ENCODE measurements around the gene IDUA. TPM values are rescaled to one million over a fixed set of nuclear protein-coding genes. Genes with fewer than 3 reads are reported as not detected.

IDUA gene
- total and polyA plus RNA-seq, 4 donors, result 7.5 to 66.5 (median 21.6) TPM

- no peak for DNase-seq
- no peak for TF ChIP-seq CTCF (IDR thresholded peaks at IDR 0.05; ENCODE audit: control extremely low read depth, extremely low read depth)
- Histone ChIP-seq H3K4me3 (no peak overlapping the region), H3K4me1 (ENCODE audit: control insufficient read depth in 5 of 5, insufficient read depth in 5 of 5, low read length in 5 of 5) (peaks cover 0 to 18% (median 5%) of the 10 kb centered on the region in 5 donors), H3K9me3 (ENCODE audit: control insufficient read depth in 4 of 4, insufficient read depth in 3 of 4, low read length in 3 of 4) (peaks cover 0 to 13% (median 0%) of the 10 kb centered on the region in 4 donors), H3K9ac (ENCODE audit: insufficient read depth in 1 of 2, low read length in 2 of 2) (no peak overlapping the region), H3K27ac (ENCODE audit: low read depth in 1 of 2, low read length in 1 of 2) (no peak overlapping the region), H3K27me3 (ENCODE audit: control insufficient read depth in 3 of 3, insufficient read depth in 3 of 3, low read length in 2 of 3) (peaks cover 14 to 68% (median 39%) of the 10 kb centered on the region in 3 donors), H3K36me3 (ENCODE audit: control insufficient read depth in 4 of 4, insufficient read depth in 4 of 4, low read length in 4 of 4) (no peaks in the 10 kb centered on the region)
- no peak for ATAC-seq (ENCODE audit: insufficient read depth, low FRiP score)
- WGBS, 2 donors, result 85 to 95% methylated on average over 13 of the region's 13 CpGs
Observed at GRCh38 chr4:1004071-1004418, 17.2 kb downstream of the IDUA start.

GRCh38 chr4:1004557-1005485, 18.0 kb downstream of the IDUA start:
- no peaks in the 10 kb centered on the region for H3K36me3 ChIP-seq (ENCODE audit: control insufficient read depth in 4 of 4, insufficient read depth in 4 of 4, low read length in 4 of 4)
- TF ChIP-seq CTCF (IDR thresholded peaks at IDR 0.05; ENCODE audit: control extremely low read depth, extremely low read depth), result no peak
- 79 to 84% methylated on average over 25 of the region's 25 CpGs for WGBS, 2 donors
- peaks cover 14 to 64% (median 35%) of the 10 kb centered on the region in 3 donors for H3K27me3 ChIP-seq (ENCODE audit: control insufficient read depth in 3 of 3, insufficient read depth in 3 of 3, low read length in 2 of 3)
- no peak overlapping the region for H3K27ac ChIP-seq (ENCODE audit: low read depth in 1 of 2, low read length in 1 of 2)
- no peak overlapping the region for H3K9ac ChIP-seq (ENCODE audit: insufficient read depth in 1 of 2, low read length in 2 of 2)
- H3K4me3 ChIP-seq, result no peak overlapping the region
- peaks cover 0 to 13% (median 0%) of the 10 kb centered on the region in 4 donors for H3K9me3 ChIP-seq (ENCODE audit: control insufficient read depth in 4 of 4, insufficient read depth in 3 of 4, low read length in 3 of 4)
- ATAC-seq (ENCODE audit: insufficient read depth, low FRiP score) (no peak), DNase-seq (no peak)
- peaks cover 0 to 19% (median 7%) of the 10 kb centered on the region in 5 donors for H3K4me1 ChIP-seq (ENCODE audit: control insufficient read depth in 5 of 5, insufficient read depth in 5 of 5, low read length in 5 of 5)

- no peak for DNase-seq
- WGBS, 2 donors, result 89 to 90% methylated on average over 5 of the region's 5 CpGs
- no peak for TF ChIP-seq CTCF (IDR thresholded peaks at IDR 0.05; ENCODE audit: control extremely low read depth, extremely low read depth)
- H3K27me3 ChIP-seq (ENCODE audit: control insufficient read depth in 3 of 3, insufficient read depth in 3 of 3, low read length in 2 of 3), result peaks cover 11 to 48% (median 26%) of the 10 kb centered on the region in 3 donors
- ATAC-seq (ENCODE audit: insufficient read depth, low FRiP score), result no peak
- peaks cover 2 to 28% (median 8%) of the 10 kb centered on the region in 5 donors for H3K4me1 ChIP-seq (ENCODE audit: control insufficient read depth in 5 of 5, insufficient read depth in 5 of 5, low read length in 5 of 5)
- no peak overlapping the region for H3K4me3 ChIP-seq
- H3K9ac ChIP-seq (ENCODE audit: insufficient read depth in 1 of 2, low read length in 2 of 2), result no peak overlapping the region
- H3K36me3 ChIP-seq (ENCODE audit: control insufficient read depth in 4 of 4, insufficient read depth in 4 of 4, low read length in 4 of 4), result no peaks in the 10 kb centered on the region
- H3K9me3 ChIP-seq (ENCODE audit: control insufficient read depth in 4 of 4, insufficient read depth in 3 of 4, low read length in 3 of 4), result peaks cover 0 to 5% (median 0%) of the 10 kb centered on the region in 4 donors
- no peak overlapping the region for H3K27ac ChIP-seq (ENCODE audit: low read depth in 1 of 2, low read length in 1 of 2)
Observed at GRCh38 chr4:1006856-1007255, 20.0 kb downstream of the IDUA start.

Measured in lung (tissue), 12 donors.